Epithelial cell of esophagus (primary cell): ENCODE measurements around the gene RHOBTB1.
A peak's percentile ranks its signal among the peaks of the same experiment; 100 is the strongest.

Experiments used
- DNase-seq: peaks from one replicate; pipeline ENCODE4 v3.0.0; 2010; ENCODE audit warnings: low read depth
- H3K4me3 ChIP-seq: 2 replicates; pipeline ENCODE4 v1.5.1; 2011; ENCODE audit warnings: mild to moderate bottlenecking, low read length, control low read depth
- TF ChIP-seq, protein P1 (sequence below): IDR thresholded peaks from 2 replicates; pipeline ENCODE4 v1.5.1; 2011; ENCODE audit warnings: low read depth, mild to moderate bottlenecking, low read length, control low read depth, inconsistent platforms; ENCODE audit not compliant: insufficient read depth; ENCODE audit errors: missing control alignments

Gene RHOBTB1

DNA sequence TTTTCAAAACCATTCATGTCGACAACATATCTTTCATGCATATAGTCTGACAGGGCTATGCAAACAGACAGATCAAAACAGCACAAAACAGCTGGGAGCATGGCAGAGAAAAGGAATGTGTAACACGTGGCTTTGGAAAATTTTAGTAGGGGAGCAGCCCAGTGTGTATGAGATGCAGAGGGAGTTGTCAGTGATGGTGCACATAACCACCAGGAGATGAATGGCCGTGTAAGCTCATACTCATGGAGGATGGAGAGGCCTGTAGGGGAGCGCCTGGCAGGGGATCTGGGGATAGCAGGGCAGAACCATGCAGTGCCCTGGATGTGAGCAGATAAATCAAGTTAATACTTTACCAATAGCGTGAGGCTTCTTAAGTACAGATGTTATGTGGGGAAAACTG is 45.7 kb downstream of the RHOBTB1 start:
- H3K4me3 ChIP-seq, result no peak overlapping the region
- no peak for DNase-seq
- TF ChIP-seq, protein P1, sequence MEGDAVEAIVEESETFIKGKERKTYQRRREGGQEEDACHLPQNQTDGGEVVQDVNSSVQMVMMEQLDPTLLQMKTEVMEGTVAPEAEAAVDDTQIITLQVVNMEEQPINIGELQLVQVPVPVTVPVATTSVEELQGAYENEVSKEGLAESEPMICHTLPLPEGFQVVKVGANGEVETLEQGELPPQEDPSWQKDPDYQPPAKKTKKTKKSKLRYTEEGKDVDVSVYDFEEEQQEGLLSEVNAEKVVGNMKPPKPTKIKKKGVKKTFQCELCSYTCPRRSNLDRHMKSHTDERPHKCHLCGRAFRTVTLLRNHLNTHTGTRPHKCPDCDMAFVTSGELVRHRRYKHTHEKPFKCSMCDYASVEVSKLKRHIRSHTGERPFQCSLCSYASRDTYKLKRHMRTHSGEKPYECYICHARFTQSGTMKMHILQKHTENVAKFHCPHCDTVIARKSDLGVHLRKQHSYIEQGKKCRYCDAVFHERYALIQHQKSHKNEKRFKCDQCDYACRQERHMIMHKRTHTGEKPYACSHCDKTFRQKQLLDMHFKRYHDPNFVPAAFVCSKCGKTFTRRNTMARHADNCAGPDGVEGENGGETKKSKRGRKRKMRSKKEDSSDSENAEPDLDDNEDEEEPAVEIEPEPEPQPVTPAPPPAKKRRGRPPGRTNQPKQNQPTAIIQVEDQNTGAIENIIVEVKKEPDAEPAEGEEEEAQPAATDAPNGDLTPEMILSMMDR, result no peak

DNA sequence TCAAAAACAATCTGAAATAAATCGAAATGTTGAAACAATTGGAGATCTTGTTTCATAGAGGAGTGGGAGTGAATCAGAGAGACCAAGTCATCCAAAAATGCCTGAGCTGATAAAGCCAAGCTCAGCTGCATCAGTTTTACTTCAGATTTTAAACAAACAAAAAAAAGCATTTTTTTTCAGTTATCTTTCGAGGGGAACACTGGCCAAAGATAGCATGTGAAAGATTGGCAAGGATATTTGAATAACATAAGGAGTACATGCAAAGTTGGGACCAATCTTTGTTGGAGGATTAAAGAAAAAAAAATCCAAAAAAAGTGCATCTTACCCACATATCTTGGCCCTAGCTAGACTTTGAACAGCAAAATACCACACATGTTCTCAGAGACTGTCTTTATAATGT is 47.2 kb downstream of the RHOBTB1 start:
- TF ChIP-seq, protein P1, result no peak
- DNase-seq, result no peak
- H3K4me3 ChIP-seq, result no peak overlapping the region

DNA sequence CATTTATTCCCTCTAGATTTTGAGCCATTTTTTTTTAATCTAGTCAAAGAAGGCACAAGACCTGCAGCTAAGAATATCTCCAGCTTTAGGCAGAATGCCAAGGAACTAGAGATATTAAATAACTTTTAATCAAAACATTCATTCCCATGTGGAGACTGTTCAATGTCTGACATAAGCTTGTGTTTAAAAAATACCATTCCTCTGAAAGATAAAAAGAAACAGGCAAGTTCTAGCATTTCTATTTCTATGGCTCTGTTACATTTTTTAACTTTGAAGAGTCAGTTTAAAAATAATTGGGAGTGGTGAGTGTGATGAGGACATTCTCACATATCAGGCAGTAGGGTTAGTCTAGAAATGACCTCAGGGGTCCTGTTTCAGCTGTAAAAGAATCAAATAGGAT is 48.0 kb downstream of the RHOBTB1 start:
- TF ChIP-seq, protein P1, result no peak
- DNase-seq, result no peak

DNA sequence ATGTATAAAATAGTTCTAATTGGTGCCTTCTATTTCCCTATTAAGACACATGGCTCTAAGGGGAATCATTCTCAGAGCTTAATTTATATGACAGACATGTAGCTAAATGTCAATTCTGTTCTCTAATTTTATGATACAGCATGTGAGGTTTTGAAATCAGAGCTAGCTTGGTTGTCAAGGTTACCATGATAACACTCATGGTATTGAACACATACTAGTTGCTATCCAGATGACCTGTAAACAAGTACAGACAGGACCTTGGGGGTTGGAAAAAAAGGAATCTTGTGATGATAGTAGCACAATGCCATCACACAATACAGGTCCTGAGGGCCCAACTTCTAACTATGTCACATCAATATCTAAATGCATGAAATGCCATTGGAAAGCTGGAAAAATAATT is 49.2 kb downstream of the RHOBTB1 start:
- peak; percentile 80 for DNase-seq
- TF ChIP-seq, protein P1, result no peak
- H3K4me3 ChIP-seq, result no peak overlapping the region

More for the DNA sequence above, 48.0 kb downstream of the RHOBTB1 start:
- no peak overlapping the region for H3K4me3 ChIP-seq

DNA sequence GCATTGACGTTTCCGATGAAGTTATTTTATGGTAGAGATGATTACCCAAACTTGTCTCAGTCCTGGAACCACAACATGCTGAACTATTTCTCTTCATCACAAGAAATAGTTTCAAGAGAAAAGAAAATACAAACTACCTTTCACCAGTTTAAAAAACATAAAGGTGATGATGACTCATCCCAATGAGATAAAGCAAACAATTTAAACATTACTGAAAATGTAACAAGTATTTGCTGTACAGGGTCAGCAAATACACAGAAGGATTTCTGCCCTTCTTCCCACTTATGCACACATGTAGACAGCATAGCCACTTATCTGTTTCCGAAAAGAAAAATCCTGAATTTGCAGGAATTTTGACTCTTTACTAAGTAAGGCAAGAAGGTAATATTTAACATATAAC is 50.8 kb downstream of the RHOBTB1 start:
- DNase-seq, result no peak
- H3K4me3 ChIP-seq, result no peak overlapping the region
- TF ChIP-seq, protein P1, result no peak

DNA sequence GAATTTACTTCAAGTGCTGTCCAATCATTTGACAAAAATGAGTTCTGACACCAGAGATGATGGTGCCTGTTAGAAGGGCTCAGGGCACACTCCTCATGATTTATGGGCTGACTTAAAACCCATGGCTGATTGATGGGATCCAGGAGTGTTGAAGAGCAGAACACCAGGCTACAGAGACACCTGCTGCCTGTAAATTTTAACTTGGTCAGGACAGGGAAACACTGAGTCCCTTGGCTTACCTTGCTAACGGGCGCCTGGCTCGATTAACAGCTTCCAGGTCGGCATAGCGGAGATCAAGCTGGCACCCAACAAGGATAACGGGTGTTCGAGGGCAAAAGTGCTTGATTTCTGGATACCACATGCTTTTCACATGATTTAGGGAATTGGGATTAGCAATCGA is 51.4 kb downstream of the RHOBTB1 start:
- TF ChIP-seq, protein P1, result no peak
- H3K4me3 ChIP-seq, result no peak overlapping the region
- DNase-seq, result no peak

DNA sequence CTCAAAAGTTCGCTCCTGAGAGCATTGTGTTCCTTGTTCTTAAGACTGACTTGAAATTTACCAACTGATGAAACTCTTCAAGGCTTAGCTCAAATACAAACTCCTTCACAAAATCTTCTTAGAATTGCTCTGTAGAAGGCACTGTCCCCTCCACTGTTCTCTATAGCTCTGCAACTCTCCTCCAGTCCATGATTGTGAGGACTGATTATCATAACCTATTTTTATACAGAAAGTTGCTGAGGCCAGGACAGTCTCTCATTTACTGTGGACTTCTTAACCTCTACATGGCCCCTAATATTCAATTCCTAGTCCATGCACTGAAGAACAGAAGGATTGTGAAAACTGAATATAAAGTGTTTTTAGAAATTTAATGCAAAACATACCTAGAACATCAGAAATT is 53.2 kb downstream of the RHOBTB1 start:
- TF ChIP-seq, protein P1, result no peak
- DNase-seq, result no peak

More for the DNA sequence above, 53.2 kb downstream of the RHOBTB1 start:
- H3K4me3 ChIP-seq, result no peak overlapping the region
